ENCODE measurements around the gene CHST12. TPM values are rescaled to one million over a fixed set of nuclear protein-coding genes. Genes with fewer than 3 reads are reported as not detected.

The CHST12 gene
- total RNA-seq, 2 donors from 2014 or later: 14.5 to 18.5 TPM

DNA sequence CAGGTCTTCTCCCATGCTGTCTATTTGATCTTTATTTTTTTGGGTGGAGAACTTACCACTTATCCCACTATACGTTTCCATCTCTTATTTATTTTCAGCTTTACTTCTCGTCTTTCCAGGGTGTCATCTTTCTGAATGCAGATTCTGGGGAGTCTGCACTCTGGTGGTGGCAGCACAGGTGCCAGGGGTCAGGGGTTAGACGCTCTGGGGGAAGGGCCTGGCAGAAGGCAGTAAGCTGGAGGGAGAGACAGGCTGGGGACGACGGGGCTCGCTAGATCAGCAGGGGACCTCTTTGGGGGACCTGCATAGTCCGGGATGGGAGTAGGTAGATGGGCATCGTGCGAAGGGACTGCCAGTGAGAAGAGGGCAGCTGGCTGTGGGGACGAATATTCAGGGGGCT lies 22.3 kb downstream of the CHST12 start:
- no peak for DNase-seq
- Mint-ChIP-seq H3K27ac (peak overlapping the region; percentile 20), H3K4me1 (peaks cover 2% of the 10 kb centered on the region), H3K9me3 (peaks cover 25% of the 10 kb centered on the region), H3K36me3 (ENCODE audit: low read depth) (peaks cover 17% of the 10 kb centered on the region), H3K4me3 (no peak overlapping the region), H3K27me3 (ENCODE audit: insufficient read depth) (no peaks in the 10 kb centered on the region)
- 82 to 91% methylated on average over 7 to 10 of the region's 10 CpGs for WGBS, 2 experiments (ENCODE audit: insufficient coverage in 1 of 2, insufficient read length in 1 of 2)
- no peak overlapping the region for H3K4me3 ChIP-seq (ENCODE audit: low read length)
- no peak overlapping the region for H3K9ac ChIP-seq (ENCODE audit: extremely low read depth, low read length, poor library complexity, severe bottlenecking)
- H3K9me3 ChIP-seq (ENCODE audit: control insufficient read depth, low read length): peaks cover 12% of the 10 kb centered on the region
- no peaks in the 10 kb centered on the region for H3K36me3 ChIP-seq (ENCODE audit: control insufficient read depth, insufficient read depth, low read length)
- no peaks in the 10 kb centered on the region for H3K4me1 ChIP-seq (ENCODE audit: control insufficient read depth, insufficient read depth, low read length)
- no peaks in the 10 kb centered on the region for H3K27me3 ChIP-seq (ENCODE audit: control insufficient read depth, insufficient read depth, low read length, poor library complexity, severe bottlenecking)
- TF ChIP-seq, protein P1, sequence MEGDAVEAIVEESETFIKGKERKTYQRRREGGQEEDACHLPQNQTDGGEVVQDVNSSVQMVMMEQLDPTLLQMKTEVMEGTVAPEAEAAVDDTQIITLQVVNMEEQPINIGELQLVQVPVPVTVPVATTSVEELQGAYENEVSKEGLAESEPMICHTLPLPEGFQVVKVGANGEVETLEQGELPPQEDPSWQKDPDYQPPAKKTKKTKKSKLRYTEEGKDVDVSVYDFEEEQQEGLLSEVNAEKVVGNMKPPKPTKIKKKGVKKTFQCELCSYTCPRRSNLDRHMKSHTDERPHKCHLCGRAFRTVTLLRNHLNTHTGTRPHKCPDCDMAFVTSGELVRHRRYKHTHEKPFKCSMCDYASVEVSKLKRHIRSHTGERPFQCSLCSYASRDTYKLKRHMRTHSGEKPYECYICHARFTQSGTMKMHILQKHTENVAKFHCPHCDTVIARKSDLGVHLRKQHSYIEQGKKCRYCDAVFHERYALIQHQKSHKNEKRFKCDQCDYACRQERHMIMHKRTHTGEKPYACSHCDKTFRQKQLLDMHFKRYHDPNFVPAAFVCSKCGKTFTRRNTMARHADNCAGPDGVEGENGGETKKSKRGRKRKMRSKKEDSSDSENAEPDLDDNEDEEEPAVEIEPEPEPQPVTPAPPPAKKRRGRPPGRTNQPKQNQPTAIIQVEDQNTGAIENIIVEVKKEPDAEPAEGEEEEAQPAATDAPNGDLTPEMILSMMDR (conservative IDR thresholded peaks at IDR 0.05): no peak
- H3K27ac ChIP-seq (ENCODE audit: low read depth, low read length): no peak overlapping the region

DNA sequence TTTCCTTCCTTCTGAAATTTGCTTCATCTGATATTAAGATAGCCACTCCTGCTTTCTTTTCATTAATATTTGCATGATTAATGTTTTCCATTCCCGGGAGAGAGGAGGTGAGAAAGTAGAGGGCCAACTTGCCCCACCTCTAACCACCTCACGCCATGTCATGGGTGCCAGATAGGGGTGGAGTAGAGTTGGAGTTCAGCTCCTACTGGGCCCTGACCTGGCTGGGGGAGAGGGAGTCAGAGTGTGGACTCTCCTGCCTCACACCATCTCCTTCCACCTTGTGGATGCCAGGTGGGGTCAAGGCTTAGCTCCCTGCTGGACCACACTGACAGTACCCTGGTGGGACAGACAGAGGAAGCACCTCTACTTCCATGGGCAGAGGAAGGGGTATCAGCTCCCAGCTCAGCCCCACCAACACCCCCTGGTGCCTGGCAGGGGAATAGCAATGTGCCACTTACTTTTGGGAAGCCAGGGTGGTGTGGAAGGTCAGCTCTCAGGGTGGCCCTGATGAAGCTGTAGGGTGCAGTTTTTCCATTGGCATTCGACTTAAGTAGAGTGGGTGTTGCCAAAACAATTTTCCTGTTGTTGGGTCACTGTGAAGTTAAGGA lies 28.0 kb downstream of the CHST12 start:
- Histone ChIP-seq H3K4me3 (ENCODE audit: low read length) (no peak overlapping the region), H3K4me1 (ENCODE audit: control insufficient read depth, insufficient read depth, low read length) (no peaks in the 10 kb centered on the region), H3K9me3 (ENCODE audit: control insufficient read depth, low read length) (peaks cover 16% of the 10 kb centered on the region), H3K9ac (ENCODE audit: extremely low read depth, low read length, poor library complexity, severe bottlenecking) (no peak overlapping the region), H3K27ac (ENCODE audit: low read depth, low read length) (no peak overlapping the region), H3K36me3 (ENCODE audit: control insufficient read depth, insufficient read depth, low read length) (no peaks in the 10 kb centered on the region), H3K27me3 (ENCODE audit: control insufficient read depth, insufficient read depth, low read length, poor library complexity, severe bottlenecking) (no peaks in the 10 kb centered on the region)
- WGBS, 2 experiments (ENCODE audit: insufficient coverage in 1 of 2, insufficient read length in 1 of 2): 60 to 63% methylated on average over 1 to 2 of the region's 3 CpGs
- DNase-seq: peak; percentile 84
- no peak overlapping the region for H3K4me3 Mint-ChIP-seq
- H3K27ac Mint-ChIP-seq: no peak overlapping the region
- peaks cover 47% of the 10 kb centered on the region for H3K36me3 Mint-ChIP-seq (ENCODE audit: low read depth)
- TF ChIP-seq, protein P1 (conservative IDR thresholded peaks at IDR 0.05): peak; percentile 84
- H3K4me1 Mint-ChIP-seq: no peaks in the 10 kb centered on the region
- H3K9me3 Mint-ChIP-seq: peaks cover 32% of the 10 kb centered on the region
- no peaks in the 10 kb centered on the region for H3K27me3 Mint-ChIP-seq (ENCODE audit: insufficient read depth)

DNA sequence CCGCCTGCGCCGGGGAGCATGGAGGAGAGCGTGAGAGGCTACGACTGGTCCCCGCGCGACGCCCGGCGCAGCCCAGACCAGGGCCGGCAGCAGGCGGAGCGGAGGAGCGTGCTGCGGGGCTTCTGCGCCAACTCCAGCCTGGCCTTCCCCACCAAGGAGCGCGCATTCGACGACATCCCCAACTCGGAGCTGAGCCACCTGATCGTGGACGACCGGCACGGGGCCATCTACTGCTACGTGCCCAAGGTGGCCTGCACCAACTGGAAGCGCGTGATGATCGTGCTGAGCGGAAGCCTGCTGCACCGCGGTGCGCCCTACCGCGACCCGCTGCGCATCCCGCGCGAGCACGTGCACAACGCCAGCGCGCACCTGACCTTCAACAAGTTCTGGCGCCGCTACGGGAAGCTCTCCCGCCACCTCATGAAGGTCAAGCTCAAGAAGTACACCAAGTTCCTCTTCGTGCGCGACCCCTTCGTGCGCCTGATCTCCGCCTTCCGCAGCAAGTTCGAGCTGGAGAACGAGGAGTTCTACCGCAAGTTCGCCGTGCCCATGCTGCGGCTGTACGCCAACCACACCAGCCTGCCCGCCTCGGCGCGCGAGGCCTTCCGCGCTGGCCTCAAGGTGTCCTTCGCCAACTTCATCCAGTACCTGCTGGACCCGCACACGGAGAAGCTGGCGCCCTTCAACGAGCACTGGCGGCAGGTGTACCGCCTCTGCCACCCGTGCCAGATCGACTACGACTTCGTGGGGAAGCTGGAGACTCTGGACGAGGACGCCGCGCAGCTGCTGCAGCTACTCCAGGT lies 29.7 kb downstream of the CHST12 start:
- no peak overlapping the region for H3K4me3 Mint-ChIP-seq
- Histone ChIP-seq H3K4me3 (ENCODE audit: low read length) (no peak overlapping the region), H3K27me3 (ENCODE audit: control insufficient read depth, insufficient read depth, low read length, poor library complexity, severe bottlenecking) (no peaks in the 10 kb centered on the region), H3K9me3 (ENCODE audit: control insufficient read depth, low read length) (peaks cover 16% of the 10 kb centered on the region), H3K4me1 (ENCODE audit: control insufficient read depth, insufficient read depth, low read length) (no peaks in the 10 kb centered on the region), H3K27ac (ENCODE audit: low read depth, low read length) (no peak overlapping the region), H3K36me3 (ENCODE audit: control insufficient read depth, insufficient read depth, low read length) (no peaks in the 10 kb centered on the region), H3K9ac (ENCODE audit: extremely low read depth, low read length, poor library complexity, severe bottlenecking) (no peak overlapping the region)
- H3K36me3 Mint-ChIP-seq (ENCODE audit: low read depth): peaks cover 44% of the 10 kb centered on the region
- TF ChIP-seq, protein P1 (conservative IDR thresholded peaks at IDR 0.05): no peak
- WGBS, 2 experiments (ENCODE audit: insufficient coverage in 1 of 2, insufficient read length in 1 of 2): 97% methylated on average over 77 to 85 of the region's 85 CpGs
- H3K27ac Mint-ChIP-seq: no peak overlapping the region
- peaks cover 25% of the 10 kb centered on the region for H3K9me3 Mint-ChIP-seq
- H3K27me3 Mint-ChIP-seq (ENCODE audit: insufficient read depth): no peaks in the 10 kb centered on the region
- H3K4me1 Mint-ChIP-seq: no peaks in the 10 kb centered on the region
- no peak for DNase-seq
